Stimulated activated CD4-positive, alpha-beta T cell treated with anti-CD3 and anti-CD28 coated beads, Interleukin-1b, Interleukin-23, amount 100 ng/mL, for 4 hours (primary cell): ENCODE results near the gene VASN.

Experiments
- DNase-seq, 2 donors: peaks; one replicate each; pipeline ENCODE4 v3.0.0-alpha.2; 2020; ENCODE audit warnings: low read depth in 2 of 2

VASN gene

DNA sequence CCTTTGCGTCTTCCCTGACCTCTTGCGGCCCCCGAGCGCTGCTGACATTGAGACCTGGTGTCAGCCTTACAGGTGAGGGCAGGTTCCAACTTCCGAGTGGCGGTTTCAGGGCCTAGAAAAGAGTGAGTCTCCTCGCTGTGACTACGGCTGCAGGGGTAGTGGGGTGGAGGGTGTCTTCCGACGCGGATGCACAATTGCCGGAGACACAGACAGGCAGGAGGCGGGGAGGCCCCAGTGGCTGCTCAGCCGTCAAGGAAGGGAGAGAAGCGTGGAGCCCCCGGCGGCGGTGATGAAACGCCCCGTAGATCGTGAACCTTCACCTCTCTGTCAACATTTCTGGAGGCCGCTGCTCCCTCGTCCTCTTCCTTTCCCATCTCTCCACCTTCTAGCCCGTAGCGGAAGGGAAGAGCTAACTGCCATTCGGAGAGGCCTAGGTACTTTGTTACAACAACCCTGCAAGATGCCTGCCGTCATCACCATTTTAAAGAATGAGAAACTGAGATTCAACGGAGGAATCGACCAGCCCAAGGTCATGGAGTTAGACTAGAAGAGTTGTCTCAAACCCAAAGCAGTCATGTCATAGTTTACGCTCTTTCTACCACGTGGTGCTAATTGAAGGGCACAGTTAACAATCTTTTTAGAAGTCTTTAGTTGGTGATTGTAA, 54.5 kb downstream of the VASN start:
- DNase-seq = peak; percentile 29 to 34

DNA sequence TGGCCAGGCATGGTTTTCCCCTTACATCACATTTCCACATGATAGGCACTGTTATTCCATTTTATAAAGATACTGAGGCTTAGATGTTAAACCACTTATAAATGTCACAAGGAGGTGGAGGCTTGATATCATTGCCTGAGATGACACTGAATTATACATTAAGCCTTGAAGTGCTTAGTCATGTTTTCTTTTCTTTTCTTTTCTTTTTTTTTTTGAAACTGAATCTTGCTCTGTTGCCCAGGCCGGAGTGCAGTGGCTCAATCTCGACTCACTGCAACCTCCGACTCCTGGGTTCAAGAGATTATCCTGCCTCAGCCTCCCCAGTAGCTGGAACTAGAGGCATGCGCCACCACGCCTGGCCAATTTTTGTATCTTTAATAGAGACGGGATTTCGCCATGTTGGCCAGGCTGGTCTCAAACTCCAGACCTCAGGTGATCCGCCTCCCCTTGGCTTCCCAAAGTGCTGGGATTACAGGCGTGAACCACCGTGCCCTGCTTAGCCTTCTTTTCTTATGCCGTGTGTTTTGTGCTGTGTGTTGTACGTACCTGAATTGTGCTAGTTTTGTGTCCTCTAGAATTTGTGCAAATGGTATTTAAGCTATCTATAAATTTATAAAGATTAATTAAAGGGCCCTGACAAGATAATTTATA, 55.2 kb downstream of the VASN start:
- no peak for DNase-seq

DNA sequence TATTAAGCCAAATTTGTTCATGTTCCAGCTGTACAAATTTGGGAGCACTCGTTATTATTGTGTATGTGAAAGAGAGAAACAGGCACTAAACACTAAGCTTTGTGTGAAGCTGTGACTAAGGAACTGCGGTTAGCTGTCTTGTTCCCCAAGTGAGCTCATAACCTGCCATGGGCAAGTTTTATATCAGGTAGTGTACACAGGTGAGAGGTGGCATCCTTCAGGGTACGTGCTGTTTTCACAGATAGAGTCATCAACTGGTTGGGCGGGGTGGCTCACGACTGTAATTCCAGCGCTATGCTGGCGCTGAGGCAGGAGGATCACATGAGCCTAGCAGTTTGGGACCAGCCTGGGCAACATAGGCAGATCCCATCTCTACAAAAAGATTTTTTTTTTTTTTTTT, 56.9 kb downstream of the VASN start:
- DNase-seq = no peak

DNA sequence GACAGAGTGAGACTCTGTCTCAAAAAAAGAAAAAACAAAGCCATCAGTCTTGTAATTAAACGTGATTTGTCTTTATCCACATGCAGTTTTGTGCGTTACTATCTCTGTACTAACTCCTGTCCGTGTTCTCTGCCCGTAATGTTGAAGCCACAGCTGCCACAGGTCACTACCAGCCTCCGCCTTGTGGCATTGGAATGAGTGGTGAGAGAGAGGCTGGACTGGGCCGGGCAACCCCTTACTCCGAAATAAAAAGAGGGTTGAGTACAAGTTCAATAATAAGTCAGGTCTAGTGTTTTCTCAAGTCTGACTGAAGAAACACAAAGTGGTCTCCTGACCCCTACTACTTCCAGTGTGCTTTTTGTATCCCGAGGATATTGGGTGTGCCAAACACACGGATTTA, 59.4 kb downstream of the VASN start:
- no peak for DNase-seq
